ENCODE measurements around the gene MTSS2.

Gene MTSS2

DNA sequence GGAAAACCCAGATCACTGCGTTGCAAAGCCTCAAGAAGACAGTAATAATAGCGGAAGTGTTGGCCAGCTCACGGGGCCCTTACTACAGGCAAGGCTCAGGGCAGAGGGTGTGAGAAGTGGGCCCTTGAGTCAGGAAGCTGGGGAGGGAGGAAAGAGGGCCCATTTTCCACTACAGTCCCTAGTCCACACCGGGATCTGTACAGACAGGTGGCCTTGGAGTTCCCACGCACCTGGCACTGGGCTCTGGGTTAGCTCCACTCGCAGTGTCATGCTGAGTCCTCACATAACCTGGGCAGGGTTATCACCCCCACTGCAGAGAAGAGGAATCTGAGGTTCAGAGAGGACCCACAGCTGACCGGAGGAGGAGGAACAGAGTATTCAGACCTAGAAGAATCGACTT is 16.8 kb upstream of the MTSS2 start:
- TF ChIP-seq CTCF (IDR thresholded peaks at IDR 0.05; ENCODE audit: low read depth, low read length) (no peak), EZH2phosphoT487 (IDR thresholded peaks at IDR 0.05; ENCODE audit: low read depth) (no peak)
- Histone ChIP-seq H4K20me1 (ENCODE audit: insufficient read depth, low read length) (no peaks in the 10 kb centered on the region), H3K9ac (ENCODE audit: low read length) (no peak overlapping the region), H3K4me2 (ENCODE audit: low read length) (no peak overlapping the region), H3K27ac (ENCODE audit: low read length) (no peak overlapping the region), H3K36me3 (replicated peaks; ENCODE audit: low read depth, low read length) (no peaks in the 10 kb centered on the region), H3K79me2 (ENCODE audit: low read length) (no peaks in the 10 kb centered on the region), H3K4me3 (ENCODE audit: low read length) (no peak overlapping the region), H3K4me1 (ENCODE audit: low read length) (no peaks in the 10 kb centered on the region), H3K9me3 (ENCODE audit: insufficient read depth, low read length) (no peaks in the 10 kb centered on the region), H2AFZ (ENCODE audit: low read depth, low read length) (no peak overlapping the region), H3K27me3 (ENCODE audit: low read depth, low read length) (no peaks in the 10 kb centered on the region)

GRCh38 chr16:70701998-70702397 is 16.1 kb upstream of the MTSS2 start:
- Histone ChIP-seq H3K27me3 (ENCODE audit: low read depth, low read length) (no peaks in the 10 kb centered on the region), H3K9me3 (ENCODE audit: insufficient read depth, low read length) (no peaks in the 10 kb centered on the region), H3K4me1 (ENCODE audit: low read length) (no peaks in the 10 kb centered on the region), H2AFZ (ENCODE audit: low read depth, low read length) (no peak overlapping the region), H3K27ac (ENCODE audit: low read length) (no peak overlapping the region), H3K4me3 (ENCODE audit: low read length) (no peak overlapping the region), H4K20me1 (ENCODE audit: insufficient read depth, low read length) (no peaks in the 10 kb centered on the region), H3K79me2 (ENCODE audit: low read length) (no peaks in the 10 kb centered on the region), H3K9ac (ENCODE audit: low read length) (no peak overlapping the region), H3K4me2 (ENCODE audit: low read length) (no peak overlapping the region), H3K36me3 (replicated peaks; ENCODE audit: low read depth, low read length) (no peaks in the 10 kb centered on the region)
- TF ChIP-seq CTCF (IDR thresholded peaks at IDR 0.05; ENCODE audit: low read depth, low read length) (no peak), EZH2phosphoT487 (IDR thresholded peaks at IDR 0.05; ENCODE audit: low read depth) (no peak)

GRCh38 chr16:70701596-70701995 is 15.7 kb upstream of the MTSS2 start:
- Histone ChIP-seq H3K27ac (ENCODE audit: low read length) (no peak overlapping the region), H3K4me2 (ENCODE audit: low read length) (no peak overlapping the region), H3K9ac (ENCODE audit: low read length) (no peak overlapping the region)

GRCh38 chr16:70701036-70701435 is 15.2 kb upstream of the MTSS2 start:
- no peaks in the 10 kb centered on the region for H3K4me1 ChIP-seq (ENCODE audit: low read length)
- no peak overlapping the region for H3K4me3 ChIP-seq (ENCODE audit: low read length)
- no peak overlapping the region for H3K4me2 ChIP-seq (ENCODE audit: low read length)
- H4K20me1 ChIP-seq (ENCODE audit: insufficient read depth, low read length), result no peaks in the 10 kb centered on the region
- H3K27ac ChIP-seq (ENCODE audit: low read length), result no peak overlapping the region
- H3K27me3 ChIP-seq (ENCODE audit: low read depth, low read length), result no peaks in the 10 kb centered on the region
- no peak overlapping the region for H2AFZ ChIP-seq (ENCODE audit: low read depth, low read length)
- H3K79me2 ChIP-seq (ENCODE audit: low read length), result no peaks in the 10 kb centered on the region
- TF ChIP-seq EZH2phosphoT487 (IDR thresholded peaks at IDR 0.05; ENCODE audit: low read depth), result no peak
- TF ChIP-seq CTCF (IDR thresholded peaks at IDR 0.05; ENCODE audit: low read depth, low read length), result no peak
- H3K36me3 ChIP-seq (replicated peaks; ENCODE audit: low read depth, low read length), result no peaks in the 10 kb centered on the region
- H3K9me3 ChIP-seq (ENCODE audit: insufficient read depth, low read length), result no peaks in the 10 kb centered on the region
- no peak overlapping the region for H3K9ac ChIP-seq (ENCODE audit: low read length)

More at GRCh38 chr16:70701596-70701995, 15.7 kb upstream of the MTSS2 start:
- no peak overlapping the region for H2AFZ ChIP-seq (ENCODE audit: low read depth, low read length)
- no peak for TF ChIP-seq EZH2phosphoT487 (IDR thresholded peaks at IDR 0.05; ENCODE audit: low read depth)
- TF ChIP-seq CTCF (IDR thresholded peaks at IDR 0.05; ENCODE audit: low read depth, low read length), result no peak
- H3K4me3 ChIP-seq (ENCODE audit: low read length), result no peak overlapping the region
- no peaks in the 10 kb centered on the region for H4K20me1 ChIP-seq (ENCODE audit: insufficient read depth, low read length)
- H3K79me2 ChIP-seq (ENCODE audit: low read length), result no peaks in the 10 kb centered on the region
- no peaks in the 10 kb centered on the region for H3K27me3 ChIP-seq (ENCODE audit: low read depth, low read length)
- no peaks in the 10 kb centered on the region for H3K4me1 ChIP-seq (ENCODE audit: low read length)
- H3K36me3 ChIP-seq (replicated peaks; ENCODE audit: low read depth, low read length), result no peaks in the 10 kb centered on the region
- no peaks in the 10 kb centered on the region for H3K9me3 ChIP-seq (ENCODE audit: insufficient read depth, low read length)

All from OCI-LY3 (cell line).